Pulmonary artery endothelial cell (primary cell): Measurements from ENCODE around the gene CTSF. TPM values are rescaled to one million over a fixed set of nuclear protein-coding genes. Genes with fewer than 3 reads are reported as not detected.
"Not testable (repeated sequence)": the region's sequence is repeated elsewhere in the genome, so short reads cannot be mapped to it uniquely, and the experiment has no call there.

Experiments
- DNase-seq: peaks from one replicate; pipeline ENCODE4 v3.0.0-alpha.2; 2011; ENCODE audit warnings: low read depth, low spot score
- total RNA-seq: library from RNA; depleted of rRNA; stranded (reverse); fragments of >200 nt; gene quantifications from 2 replicates; pipeline ENCODE4 v1.2.3, GENCODE V29; 2014

The CTSF gene
- total RNA-seq, 1 donor from 2014 or later = 20.4 TPM

GRCh38 chr11:66559142-66559865 is 9.1 kb downstream of the CTSF start:
- no peak for DNase-seq

- DNase-seq = no peak
Observed at GRCh38 chr11:66557733-66558326, 10.6 kb downstream of the CTSF start.

GRCh38 chr11:66556086-66556485 is 12.3 kb downstream of the CTSF start:
- DNase-seq = no peak

- DNase-seq = no peak
Observed at GRCh38 chr11:66555416-66555815, 13.0 kb downstream of the CTSF start.

- DNase-seq = no peak
Observed at GRCh38 chr11:66554602-66555001, 13.8 kb downstream of the CTSF start.

- DNase-seq = no peak
Observed at GRCh38 chr11:66550887-66551286, 17.5 kb downstream of the CTSF start.

- no peak for DNase-seq
Observed at GRCh38 chr11:66549696-66550095, 18.7 kb downstream of the CTSF start.

- no peak for DNase-seq
Observed at GRCh38 chr11:66548774-66549630, 19.4 kb downstream of the CTSF start.

GRCh38 chr11:66548041-66548440 is 20.4 kb downstream of the CTSF start:
- DNase-seq = no peak

- no peak for DNase-seq
Observed at GRCh38 chr11:66547662-66548009, 20.8 kb downstream of the CTSF start.

GRCh38 chr11:66546966-66547661 is 21.3 kb downstream of the CTSF start:
- no peak for DNase-seq

- no peak for DNase-seq
Observed at GRCh38 chr11:66546368-66546965, 21.9 kb downstream of the CTSF start, which contains the start of gene ACTN3. Gene ACTN3 (plus strand): TSS chr11:66546903. CDS start chr11:66546938, 35 bp downstream.

GRCh38 chr11:66545701-66546367 is 22.6 kb downstream of the CTSF start, which contains the start of gene ZDHHC24:
Gene ZDHHC24 (minus strand): TSS chr11:66546048. CDS start chr11:66546003, 45 bp downstream.
- DNase-seq = peak; percentile 93

- DNase-seq = not testable (repeated sequence)
Observed at GRCh38 chr11:66544952-66545351, 23.5 kb downstream of the CTSF start.

- DNase-seq = peak; percentile 41
Observed at GRCh38 chr11:66543263-66544107, 24.9 kb downstream of the CTSF start.

- DNase-seq = no peak
Observed at GRCh38 chr11:66542362-66542761, 26.0 kb downstream of the CTSF start.

- no peak for DNase-seq
Observed at GRCh38 chr11:66541892-66542291, 26.5 kb downstream of the CTSF start.

- not testable (repeated sequence) for DNase-seq
Observed at GRCh38 chr11:66540598-66540997, 27.8 kb downstream of the CTSF start.

GRCh38 chr11:66539870-66540213 is 28.6 kb downstream of the CTSF start:
- no peak for DNase-seq
